KMS-11 (cell line): ENCODE measurements around the gene BAIAP2.

Source experiments
- H2AFZ ChIP-seq: fragments of 200-600 bp; sonication (generic); 2 replicates; pipeline ENCODE4 v1.6.1; 2016; ENCODE audit warnings: antibody characterized with exemption, mixed run types, low read depth
- H3K27ac ChIP-seq: fragments of 200-600 bp; sonication (generic); 2 replicates; pipeline ENCODE4 v1.6.1; 2016; ENCODE audit warnings: mild to moderate bottlenecking, mixed run types
- H3K27me3 ChIP-seq: fragments of 200-600 bp; sonication (generic); 2 replicates; pipeline ENCODE4 v1.6.1; 2017; ENCODE audit warnings: mild to moderate bottlenecking, low read depth, mixed run types, moderate library complexity; ENCODE audit not compliant: insufficient read depth
- H3K36me3 ChIP-seq: fragments of 200-600 bp; sonication (generic); 2 replicates; pipeline ENCODE4 v1.6.1; 2017; ENCODE audit warnings: mild to moderate bottlenecking, mixed run types; ENCODE audit not compliant: insufficient read depth
- H3K4me1 ChIP-seq: fragments of 200-600 bp; sonication (generic); 2 replicates; pipeline ENCODE4 v1.6.1; 2016; ENCODE audit warnings: mild to moderate bottlenecking, low read depth, mixed run types; ENCODE audit not compliant: poor library complexity, severe bottlenecking
- H3K4me2 ChIP-seq: fragments of 200-600 bp; sonication (generic); 2 replicates; pipeline ENCODE4 v1.7.0; 2016; ENCODE audit warnings: mild to moderate bottlenecking, mixed run types
- H3K4me3 ChIP-seq: fragments of 200-600 bp; sonication (generic); IDR thresholded peaks from 2 replicates; pipeline ENCODE4 v1.6.1; 2017; ENCODE audit warnings: low read depth, low read length, mixed read lengths; ENCODE audit not compliant: insufficient read depth
- H3K79me2 ChIP-seq: fragments of 200-600 bp; sonication (generic); 2 replicates; pipeline ENCODE4 v1.6.1; 2016; ENCODE audit warnings: low read depth, mixed run types; ENCODE audit not compliant: insufficient read depth
- H3K9ac ChIP-seq: fragments of 200-600 bp; sonication (generic); 2 replicates; pipeline ENCODE4 v1.6.1; 2016; ENCODE audit warnings: mild to moderate bottlenecking, mixed run types
- H4K20me1 ChIP-seq: fragments of 200-600 bp; sonication (generic); 2 replicates; pipeline ENCODE4 v1.6.1; 2016; ENCODE audit warnings: mild to moderate bottlenecking, mixed run types; ENCODE audit not compliant: insufficient read depth
- CTCF ChIP-seq: fragments of 200-600 bp; sonication (generic); conservative IDR thresholded peaks from 2 replicates; pipeline ENCODE4 v1.6.1; 2017; ENCODE audit warnings: low read depth, mild to moderate bottlenecking, antibody characterized with exemption, low read length, moderate library complexity, mixed read lengths

The BAIAP2 gene

GRCh38 chr17:81054881-81055370 lies 20.0 kb downstream of the BAIAP2 start:
- Histone ChIP-seq H2AFZ (no peak overlapping the region), H3K27me3 (peaks cover 95% of the 10 kb centered on the region), H3K79me2 (no peaks in the 10 kb centered on the region), H3K9ac (no peak overlapping the region), H3K4me2 (no peak overlapping the region), H4K20me1 (no peaks in the 10 kb centered on the region), H3K27ac (no peak overlapping the region), H3K36me3 (no peaks in the 10 kb centered on the region), H3K4me1 (peaks cover 12% of the 10 kb centered on the region), H3K4me3 (no peak overlapping the region)
- TF ChIP-seq CTCF = no peak

- no peaks in the 10 kb centered on the region for H4K20me1 ChIP-seq
- no peak overlapping the region for H3K4me3 ChIP-seq
- H3K27me3 ChIP-seq = peaks cover 95% of the 10 kb centered on the region
- no peaks in the 10 kb centered on the region for H3K79me2 ChIP-seq
- no peak overlapping the region for H2AFZ ChIP-seq
- H3K4me1 ChIP-seq = peaks cover 6% of the 10 kb centered on the region
- no peak overlapping the region for H3K4me2 ChIP-seq
- no peaks in the 10 kb centered on the region for H3K36me3 ChIP-seq
- no peak overlapping the region for H3K9ac ChIP-seq
- no peak for TF ChIP-seq CTCF
- no peak overlapping the region for H3K27ac ChIP-seq
Measured at GRCh38 chr17:81056312-81056711, 21.4 kb downstream of the BAIAP2 start.

- Histone ChIP-seq H3K4me2 (no peak overlapping the region), H4K20me1 (no peaks in the 10 kb centered on the region), H3K79me2 (no peaks in the 10 kb centered on the region), H2AFZ (no peak overlapping the region), H3K27me3 (peaks cover 95% of the 10 kb centered on the region), H3K36me3 (no peaks in the 10 kb centered on the region), H3K9ac (no peak overlapping the region), H3K27ac (no peak overlapping the region), H3K4me1 (peaks cover 3% of the 10 kb centered on the region), H3K4me3 (no peak overlapping the region)
- no peak for TF ChIP-seq CTCF
Measured at GRCh38 chr17:81057079-81057730, 22.3 kb downstream of the BAIAP2 start.

- Histone ChIP-seq H3K36me3 (no peaks in the 10 kb centered on the region), H3K4me1 (no peaks in the 10 kb centered on the region), H3K79me2 (no peaks in the 10 kb centered on the region), H3K27ac (no peak overlapping the region), H3K4me3 (no peak overlapping the region), H4K20me1 (no peaks in the 10 kb centered on the region), H3K9ac (no peak overlapping the region), H2AFZ (no peak overlapping the region), H3K4me2 (no peak overlapping the region), H3K27me3 (peaks cover 94% of the 10 kb centered on the region)
- TF ChIP-seq CTCF = no peak
Measured at GRCh38 chr17:81057777-81058176, 22.8 kb downstream of the BAIAP2 start.
